LoVo (cell line): ENCODE results near the gene DHX30.
"Not testable (repeated sequence)": the region's sequence is repeated elsewhere in the genome, so short reads cannot be mapped to it uniquely, and the experiment has no call there.

ENCODE experiments used
- DNase-seq: peaks from one replicate; pipeline ENCODE4 v3.0.0-alpha.2; 2016; ENCODE audit warnings: low spot score

DHX30 gene

DNA sequence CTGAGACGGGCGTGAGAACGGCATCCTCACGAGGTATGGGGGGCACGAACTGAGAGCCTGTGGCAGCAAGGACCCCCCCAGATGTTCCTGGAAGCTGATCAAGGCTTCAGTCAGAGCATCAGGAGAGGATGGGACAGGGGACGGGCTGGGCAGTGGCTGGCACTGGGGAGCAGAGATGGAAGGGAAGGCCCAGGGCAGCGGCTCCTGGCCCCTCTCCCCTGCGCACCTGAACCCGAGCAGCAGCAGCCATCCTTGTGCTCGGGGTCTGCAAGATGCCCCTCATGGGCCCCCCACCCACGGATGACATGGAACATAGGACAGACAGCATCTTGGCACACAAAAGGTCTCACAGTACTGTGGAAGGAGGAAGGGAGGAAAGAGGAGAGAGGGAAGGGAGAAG lies 51.3 kb downstream of the DHX30 start:
- DNase-seq = no peak

DNA sequence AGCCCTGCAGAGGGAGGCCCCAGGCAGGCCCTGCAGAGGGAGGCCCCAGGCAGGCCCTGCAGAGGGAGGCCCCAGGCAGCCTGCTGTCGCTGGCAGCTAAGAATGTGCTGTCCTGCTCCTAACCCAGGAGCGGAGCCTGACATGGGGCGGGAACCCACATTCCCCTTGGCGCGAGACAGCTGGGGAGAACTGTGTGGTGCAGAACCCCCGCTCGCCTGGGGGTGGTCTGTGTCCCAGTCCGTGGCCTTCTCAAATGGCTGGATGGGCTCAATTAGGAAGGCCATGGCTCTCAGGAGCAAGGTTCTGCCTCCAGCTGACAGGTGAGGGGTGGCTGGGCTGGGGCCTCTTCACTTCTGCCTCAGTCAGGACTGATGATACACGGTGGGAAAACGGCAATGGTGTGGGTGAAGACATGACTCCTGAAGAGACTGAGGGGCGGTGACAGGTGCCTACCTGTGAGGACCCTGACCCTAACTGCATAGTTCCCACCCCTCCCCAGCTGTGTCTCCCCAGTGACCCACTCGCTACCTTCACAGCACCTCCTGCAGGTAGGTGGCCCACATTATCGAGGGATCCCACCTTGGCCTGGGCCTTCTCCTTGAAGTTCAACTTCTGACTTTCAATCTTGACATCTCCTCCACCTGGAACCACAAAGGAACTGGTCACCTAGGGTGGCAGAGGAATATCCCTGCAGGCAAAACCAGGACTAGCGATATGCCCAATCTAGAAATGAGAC lies 52.0 kb downstream of the DHX30 start:
- no peak for DNase-seq

DNA sequence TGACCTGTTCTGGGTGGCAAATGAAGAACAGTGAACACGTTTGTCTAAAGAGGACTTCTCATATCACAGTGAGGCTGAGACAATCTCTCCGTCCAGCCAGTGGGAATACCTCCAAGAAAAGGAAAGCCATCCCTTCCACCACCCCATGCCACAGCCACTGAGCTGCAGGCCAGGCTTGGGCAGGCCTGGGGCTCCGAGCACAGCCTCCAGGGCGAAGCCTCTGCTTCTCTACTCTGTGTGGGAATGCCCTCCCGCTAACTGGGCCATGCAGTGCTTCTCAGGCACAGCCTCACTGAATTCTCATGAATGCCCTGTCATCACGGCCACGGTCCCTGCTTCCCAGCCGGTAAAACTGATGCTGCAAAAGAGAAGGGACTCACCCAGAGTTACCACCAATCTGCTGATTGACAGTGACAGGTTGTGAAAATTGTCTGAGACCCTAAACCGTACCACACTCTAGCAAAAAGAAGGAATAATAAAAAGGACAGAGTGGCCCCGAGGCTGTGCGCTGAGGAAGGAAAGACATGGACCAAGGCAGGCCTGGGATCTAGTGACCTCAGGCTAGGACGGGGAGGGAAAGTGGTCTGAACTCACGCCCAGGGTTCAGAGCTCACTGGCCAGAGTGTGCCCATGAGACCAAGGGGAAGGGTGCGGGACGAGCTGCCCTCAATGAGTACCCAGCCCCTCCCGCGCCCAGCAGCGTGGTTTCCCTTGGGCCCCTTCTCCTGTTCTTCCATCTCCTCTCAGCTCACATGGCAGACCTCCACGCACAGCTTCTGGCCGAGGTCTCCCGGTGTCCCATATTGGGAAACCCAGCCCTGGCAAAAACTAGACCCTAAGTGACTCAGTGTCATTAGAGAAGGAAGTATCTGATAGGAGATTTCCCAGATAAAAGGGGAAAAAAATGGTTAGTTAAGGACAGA lies 52.8 kb downstream of the DHX30 start:
- DNase-seq = no peak

DNA sequence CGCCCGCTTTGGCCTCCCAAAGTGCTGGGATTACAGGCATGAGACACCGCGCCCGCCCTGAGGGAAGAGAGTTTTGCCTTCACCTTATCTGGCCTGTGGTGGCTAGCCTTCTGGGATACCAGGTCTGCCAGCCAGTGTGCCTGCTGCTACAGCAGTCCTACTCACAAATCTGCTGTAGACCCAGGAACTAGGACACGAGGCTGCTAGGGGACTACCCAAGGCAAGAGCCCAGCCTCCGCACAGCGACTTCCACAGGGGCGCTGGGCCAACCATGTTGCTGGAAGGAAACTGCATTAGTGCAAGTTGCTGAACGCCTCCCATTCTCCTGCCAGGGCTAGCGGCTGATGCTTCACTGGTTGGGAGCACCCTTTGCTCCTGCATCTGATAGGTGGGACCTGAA lies 53.7 kb downstream of the DHX30 start:
- no peak for DNase-seq

DNA sequence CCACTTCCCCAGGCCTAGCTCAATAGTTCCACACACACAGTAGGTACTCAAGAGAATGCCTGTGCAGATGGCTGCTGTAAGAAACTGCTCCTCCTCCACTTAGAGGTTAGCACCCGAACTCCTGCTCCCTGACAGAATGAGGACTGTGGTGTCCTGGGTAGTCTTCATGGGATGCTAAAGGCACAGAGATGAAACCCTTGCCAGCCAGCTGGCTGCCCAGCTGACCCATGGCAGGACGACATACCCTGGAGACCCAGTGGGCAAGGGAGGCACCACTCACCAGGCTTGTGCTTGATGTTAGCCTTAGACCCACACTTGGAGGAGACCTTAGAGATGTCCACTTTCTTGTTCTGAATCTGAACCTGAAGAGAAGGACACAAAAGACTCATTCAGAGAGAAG lies 54.2 kb downstream of the DHX30 start:
- no peak for DNase-seq

DNA sequence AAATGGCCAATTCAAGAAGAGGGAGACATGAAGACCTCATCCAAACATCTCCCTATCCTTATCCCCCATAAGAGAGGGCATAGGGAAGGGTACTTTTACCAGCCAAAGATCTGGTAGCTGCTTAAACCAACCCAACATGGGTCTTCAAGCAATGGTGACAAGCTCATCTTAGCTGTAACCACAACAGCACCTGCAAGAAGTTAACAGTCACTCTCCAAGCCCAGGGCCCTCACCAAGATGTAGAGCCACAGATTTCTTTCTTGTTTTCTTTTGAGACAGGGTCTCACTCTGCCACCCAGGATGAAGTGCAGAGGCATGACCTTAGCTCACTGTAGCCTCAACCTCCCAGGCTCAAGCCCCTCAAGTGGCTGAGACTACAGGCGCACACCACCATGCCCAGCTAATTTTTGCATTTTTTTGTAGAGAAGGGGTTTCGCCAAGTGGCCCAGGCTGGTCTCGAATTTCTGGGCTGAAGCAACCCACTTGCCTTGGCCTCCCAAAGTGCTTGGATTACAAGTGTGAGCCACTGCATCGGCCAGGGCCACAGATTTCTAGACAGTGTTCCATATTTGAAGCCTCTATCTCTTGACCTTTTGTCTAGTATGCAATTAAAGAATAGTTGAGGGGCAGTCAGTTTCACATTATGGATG lies 57.1 kb downstream of the DHX30 start:
- DNase-seq = no peak

DNA sequence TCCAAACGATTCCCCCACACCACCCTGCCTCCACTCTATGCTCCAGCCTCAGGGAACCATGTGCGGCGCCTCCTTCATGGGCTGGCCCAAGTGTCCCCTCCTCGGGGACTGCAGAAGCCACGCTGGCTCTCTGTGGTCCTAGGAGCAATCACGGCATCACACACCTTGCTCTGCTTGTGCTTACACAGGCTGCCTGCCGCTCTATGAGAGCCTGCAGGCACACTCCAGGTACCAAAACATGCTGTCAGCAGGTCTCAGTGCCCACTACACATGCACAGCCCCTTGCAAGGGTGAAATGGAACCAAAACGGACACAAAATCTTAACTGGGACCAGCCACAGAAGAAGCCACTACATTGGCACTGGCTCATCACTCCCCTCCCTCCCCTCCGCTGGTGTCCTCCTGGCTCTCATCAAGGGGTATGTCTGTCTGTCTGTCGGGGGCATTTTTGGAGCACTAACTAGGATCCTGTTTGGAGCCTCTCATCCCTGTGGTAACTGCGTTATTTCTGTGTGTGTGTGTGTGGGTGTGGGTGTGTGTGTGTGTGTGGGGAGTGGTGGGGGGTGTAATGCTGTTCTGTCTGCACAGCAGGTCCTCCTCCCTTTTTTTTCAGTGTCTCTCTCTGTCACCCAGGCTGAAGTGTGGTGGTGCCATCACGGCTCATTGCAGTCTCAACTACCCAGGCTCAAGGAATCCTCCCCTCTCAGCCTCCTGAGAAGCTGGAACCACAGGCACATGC lies 60.6 kb downstream of the DHX30 start:
- no peak for DNase-seq

DNA sequence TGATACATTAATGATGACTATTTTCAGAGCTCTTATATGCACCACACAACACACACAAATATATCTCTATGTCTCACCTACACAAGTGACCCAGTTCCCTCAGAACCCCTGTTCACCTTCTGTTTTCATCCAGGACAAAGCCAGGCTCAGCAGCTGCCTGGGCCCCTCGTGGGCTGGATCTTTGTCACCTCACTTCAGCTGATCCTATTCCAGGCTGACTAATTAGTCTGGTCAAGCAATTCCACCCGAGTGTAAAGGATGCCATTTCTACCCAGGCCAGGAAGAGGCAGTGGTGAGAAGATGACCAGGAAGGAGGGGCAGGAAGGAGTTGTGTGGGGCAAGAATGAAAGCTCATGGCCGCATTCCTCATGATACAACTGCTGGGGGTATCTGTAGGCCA lies 62.3 kb downstream of the DHX30 start:
- no peak for DNase-seq

DNA sequence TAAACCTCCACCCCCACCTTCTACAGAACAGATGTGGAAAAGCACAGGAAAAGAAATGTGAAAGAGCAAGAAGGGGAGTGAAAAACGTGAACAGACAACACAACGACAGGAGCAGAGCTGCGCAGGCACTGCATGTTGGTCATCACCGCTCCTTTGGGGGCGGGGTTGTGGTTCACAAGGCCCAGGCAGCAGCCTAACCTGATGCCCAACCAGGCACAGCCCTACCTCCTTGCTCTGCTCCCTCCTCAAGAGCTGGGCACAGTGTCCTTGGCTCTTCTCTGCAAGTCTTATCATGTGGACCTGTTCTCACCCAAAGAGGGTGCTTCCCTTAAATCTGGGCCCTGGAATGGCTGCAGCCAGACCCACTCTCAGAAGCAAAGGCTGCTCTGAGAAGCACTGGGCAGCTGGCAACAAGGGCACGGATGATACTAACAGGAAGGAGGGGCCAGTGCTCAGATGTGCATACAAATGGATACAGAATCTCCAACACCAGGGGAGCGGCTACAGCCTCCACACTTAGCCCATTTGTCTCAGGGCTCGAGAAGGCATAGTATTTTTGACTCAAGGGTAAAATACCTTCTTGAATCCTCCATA lies 64.6 kb downstream of the DHX30 start:
- no peak for DNase-seq

DNA sequence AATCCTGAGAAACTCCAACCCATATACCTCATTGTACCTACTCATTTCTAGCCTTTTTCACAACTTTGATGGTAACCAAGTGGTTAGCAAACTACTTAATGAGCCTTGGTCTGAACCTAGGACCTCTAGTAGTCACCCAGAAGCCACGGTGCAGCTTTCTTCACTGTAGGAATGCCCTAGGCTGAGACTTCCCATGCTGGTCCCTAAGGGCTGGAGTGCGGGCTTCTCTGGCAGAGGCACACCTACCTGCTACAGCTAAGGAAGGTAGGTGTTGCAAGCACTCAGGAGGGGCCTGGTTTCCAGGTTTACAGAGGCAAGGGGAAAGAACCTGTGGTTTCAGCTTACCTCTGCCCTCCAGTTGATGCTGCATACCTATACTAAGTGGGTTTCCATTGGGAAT lies 65.4 kb downstream of the DHX30 start:
- DNase-seq = no peak

DNA sequence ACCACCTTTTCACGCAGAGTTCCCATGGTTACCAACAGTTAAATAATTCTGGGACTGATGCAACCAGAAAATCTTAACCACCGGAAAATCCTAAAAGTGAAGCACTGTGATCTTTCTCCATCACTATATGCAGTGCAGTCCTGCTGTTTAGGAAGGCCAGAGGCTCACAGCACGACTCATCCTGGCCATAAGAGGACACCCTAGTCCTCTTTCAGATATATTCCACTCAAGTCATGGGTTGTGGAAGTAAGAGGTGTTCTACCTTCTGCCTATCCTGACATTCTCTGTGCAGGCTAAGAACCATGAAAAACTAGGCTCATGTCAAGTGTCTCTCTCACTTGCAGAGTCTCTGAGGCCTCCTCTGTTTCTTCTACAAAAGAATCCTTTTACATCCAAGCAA lies 67.2 kb downstream of the DHX30 start:
- no peak for DNase-seq

DNA sequence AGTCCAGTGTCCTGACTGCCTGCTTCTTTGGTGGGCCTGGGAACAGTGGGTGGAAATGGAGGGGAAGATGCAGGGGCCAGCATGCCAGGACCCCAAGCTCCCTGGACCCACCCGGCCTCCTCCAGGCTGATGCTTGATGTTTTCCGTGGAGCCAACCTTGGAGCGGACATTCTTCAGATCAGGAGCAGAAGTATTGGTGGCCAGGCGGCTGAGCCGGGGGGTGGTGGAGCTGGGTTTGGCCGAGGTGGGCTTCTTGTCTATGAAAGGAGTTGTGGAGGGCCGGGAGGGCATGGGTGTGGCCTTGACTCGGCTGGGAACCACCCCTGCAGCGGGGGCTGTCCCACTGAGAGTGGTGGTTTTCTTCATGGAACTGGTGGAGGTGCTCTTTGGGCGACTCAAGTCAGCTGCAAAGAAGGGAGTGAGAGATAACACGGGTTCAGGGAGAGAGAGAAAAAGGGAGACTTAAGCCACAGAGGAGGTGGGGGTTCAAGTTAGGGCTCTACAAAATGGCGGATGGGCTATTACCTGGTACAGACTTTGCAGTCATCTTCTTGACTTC lies 67.8 kb downstream of the DHX30 start:
- DNase-seq = no peak

DNA sequence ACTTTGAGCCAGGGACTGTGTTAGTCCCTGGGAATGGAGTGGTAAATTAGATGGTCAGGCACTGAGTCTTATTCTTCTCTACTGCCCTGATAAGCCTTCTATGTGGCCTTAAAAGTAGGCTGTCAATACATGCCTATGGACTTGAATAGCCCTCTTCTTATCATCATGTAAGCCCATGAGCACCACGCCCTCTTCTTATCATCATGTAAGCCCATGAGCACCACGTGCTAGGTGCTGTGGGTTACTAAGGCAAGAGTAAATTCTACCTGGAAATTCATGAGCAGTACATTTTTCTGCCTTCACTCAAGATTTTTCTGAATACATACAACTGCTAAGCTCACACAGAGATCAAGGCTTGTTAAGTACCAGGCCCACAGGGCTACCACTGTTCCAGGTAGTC lies 68.5 kb downstream of the DHX30 start:
- DNase-seq = no peak

DNA sequence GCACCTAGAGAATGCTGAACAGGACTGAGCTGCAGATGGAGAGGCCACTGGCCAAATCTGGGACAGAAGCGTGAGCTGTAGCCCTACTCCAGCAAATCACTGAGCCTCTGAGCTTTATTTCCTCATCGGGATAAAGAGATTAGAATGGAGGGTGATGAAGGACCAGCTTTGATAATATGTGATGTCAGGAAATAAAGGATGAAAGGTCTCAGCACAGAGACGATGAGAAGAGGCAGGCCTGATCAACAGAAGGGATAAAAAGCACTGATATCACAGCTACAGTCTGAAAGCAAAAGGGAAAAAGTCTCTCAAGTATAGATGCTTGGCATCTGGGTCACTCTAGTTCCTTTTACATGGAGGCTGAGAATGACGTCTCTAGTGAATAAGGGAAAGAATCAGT lies 70.0 kb downstream of the DHX30 start:
- DNase-seq = no peak

DNA sequence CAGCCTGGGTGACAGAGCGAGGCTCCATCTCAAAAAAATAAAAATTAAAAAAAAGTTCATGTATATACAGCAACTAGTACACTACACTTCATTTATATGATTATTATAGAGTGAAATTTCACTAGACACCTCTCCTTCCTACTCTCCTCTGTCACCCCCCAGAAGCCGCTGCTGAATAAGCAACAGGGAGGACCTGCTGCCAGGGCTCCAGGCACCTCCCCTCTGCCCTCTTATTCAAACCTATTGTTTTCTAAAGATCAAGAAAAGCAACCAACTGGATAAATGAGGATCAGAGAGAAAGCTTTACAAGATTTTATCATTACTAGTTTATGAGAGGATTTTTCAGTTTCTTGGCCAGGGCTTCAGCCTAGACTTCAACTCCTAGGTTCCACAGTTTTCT lies 71.5 kb downstream of the DHX30 start:
- no peak for DNase-seq

DNA sequence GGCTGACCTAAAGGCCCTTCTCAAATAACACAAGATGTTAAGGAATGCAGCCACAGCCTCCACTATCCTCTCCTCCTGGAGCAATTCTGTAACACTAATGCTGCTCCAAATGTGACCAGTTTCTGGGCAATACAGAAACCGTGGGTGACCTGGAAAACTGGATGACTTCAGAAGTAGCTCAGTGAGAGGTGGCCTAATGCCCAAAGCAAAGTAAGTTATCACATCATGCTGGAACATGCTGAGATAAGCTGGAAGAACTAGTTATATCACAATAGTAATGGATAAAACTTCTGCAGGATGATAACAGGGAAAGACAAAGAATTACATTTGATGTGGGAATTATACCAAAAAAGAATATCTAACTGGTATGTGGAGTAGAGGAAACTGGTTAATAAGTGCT lies 72.0 kb downstream of the DHX30 start:
- DNase-seq = no peak

DNA sequence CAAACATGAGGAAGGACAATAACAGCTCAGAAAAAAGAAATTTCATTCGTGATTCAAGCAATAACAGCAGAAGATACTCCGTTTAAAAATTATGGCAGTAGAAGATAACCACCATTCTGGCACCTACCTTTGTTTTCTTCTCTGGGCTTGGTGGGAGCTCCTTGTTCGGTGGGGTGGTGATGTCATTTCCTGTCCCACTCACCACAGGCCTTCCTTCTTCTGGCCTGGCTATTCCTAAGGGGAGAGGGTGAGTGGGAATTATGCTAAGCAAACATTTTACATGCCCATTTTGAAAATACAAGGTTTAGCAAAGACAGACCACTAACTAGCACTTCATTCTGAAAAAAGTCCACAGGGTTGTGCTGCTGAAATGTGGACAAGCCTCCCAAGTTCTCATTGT lies 74.4 kb downstream of the DHX30 start:
- no peak for DNase-seq

DNA sequence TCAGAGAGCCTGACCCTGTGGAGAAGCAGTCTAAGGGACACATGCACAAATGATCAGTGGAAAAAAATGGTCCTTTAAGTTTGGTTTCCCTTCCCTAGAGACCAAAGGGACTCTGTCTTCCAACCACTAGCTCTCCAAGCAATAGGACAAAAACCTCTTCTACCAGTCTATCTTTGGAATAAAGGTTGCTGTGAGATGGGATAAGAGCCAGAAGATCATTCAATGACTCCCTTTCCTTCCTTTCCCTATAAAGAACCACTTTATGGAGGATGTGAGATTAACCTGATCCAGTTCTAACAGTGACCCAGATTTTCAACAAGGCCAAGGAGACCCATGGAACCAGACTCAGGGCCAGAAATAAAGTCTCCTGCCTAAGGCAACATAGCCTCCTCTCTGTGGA lies 74.8 kb downstream of the DHX30 start:
- no peak for DNase-seq

DNA sequence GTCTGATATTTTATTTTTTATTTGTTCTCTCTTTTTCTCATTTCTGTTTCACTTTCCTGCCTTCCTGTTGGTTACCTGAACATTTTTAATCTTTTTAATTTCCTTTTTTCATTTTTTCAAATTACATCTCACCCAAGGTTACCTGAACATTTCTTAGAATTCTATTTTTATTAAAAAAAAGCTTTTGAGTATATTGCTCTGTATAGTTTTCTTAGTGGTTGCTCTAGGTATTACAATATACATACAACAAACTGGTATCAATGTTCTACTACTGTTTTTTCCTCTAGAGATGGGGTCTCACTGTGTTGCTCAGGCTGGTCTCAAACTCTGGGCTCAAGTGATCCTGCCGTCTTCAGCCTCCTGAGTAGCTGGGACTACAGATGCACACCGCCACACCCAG lies 79.4 kb downstream of the DHX30 start:
- DNase-seq = no peak

DNA sequence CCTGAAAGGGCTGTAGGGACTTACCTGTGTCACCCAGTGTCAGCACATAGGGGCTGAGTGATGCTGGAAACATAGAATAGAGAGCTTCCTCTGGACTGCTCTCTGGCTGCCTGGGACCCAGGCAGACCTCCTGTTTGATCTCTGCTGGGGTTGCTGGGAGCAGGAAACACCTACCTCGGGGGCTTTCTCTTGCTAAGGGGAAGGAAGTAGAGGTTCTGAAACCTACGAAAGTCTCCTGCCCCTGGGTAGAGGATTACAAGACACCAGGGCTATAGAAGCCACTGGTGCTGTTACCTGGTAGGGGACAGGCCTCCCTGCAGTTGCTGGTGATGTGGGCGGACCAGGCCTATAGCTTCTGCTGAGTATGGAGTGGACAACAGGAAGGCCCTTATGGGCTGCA lies 81.7 kb downstream of the DHX30 start:
- DNase-seq = no peak

DNA sequence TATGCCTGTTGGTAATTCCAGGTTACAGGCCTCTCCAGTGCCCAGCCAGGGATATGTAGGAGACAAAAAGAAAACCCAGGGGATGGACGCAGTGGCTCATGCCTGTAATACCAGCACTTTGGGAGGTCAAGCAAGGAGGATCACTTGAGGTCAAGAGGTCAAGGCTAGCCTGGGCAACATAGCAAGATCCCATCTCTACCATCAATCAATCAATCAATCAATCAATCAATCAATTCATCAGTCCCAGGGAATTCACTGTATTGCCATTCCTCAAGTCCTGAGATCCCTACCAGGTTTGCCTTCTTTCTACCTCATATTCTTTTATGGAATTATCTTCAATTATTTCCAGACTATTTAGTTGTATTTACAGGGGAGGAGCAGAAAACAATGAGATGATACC lies 82.2 kb downstream of the DHX30 start:
- no peak for DNase-seq

DNA sequence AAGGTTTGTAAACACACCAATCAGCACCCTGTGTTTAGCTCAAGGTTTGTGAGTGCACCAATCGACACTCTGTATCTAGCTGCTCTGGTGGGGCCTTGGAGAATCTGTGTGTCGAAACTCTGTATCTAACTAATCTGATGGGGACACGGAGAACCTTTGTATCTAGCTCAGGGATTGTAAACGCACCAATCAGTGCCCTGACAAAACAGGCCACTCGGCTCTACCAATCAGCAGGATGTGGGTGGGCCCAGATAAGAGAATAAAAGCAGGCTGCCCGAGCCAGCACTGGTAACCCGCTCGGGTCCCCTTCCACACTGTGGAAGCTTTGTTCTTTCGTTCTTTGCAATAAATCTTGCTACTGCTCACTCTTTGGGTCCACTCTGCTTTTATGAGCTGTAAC lies 85.1 kb downstream of the DHX30 start:
- not testable (repeated sequence) for DNase-seq
